HUES48 (cell line): ENCODE data around the gene ARHGAP18.

Source experiments
- H3K27ac ChIP-seq: one replicate; pipeline ENCODE4 v1.7.0; 2013; ENCODE audit warnings: low read depth, low read length, inconsistent platforms
- H3K27me3 ChIP-seq: 2 replicates; pipeline ENCODE4 v1.6.1; 2013; ENCODE audit warnings: mild to moderate bottlenecking, low read length; ENCODE audit not compliant: control insufficient read depth, insufficient read depth
- H3K36me3 ChIP-seq: 2 replicates; pipeline ENCODE4 v1.6.1; 2013; ENCODE audit warnings: low read length; ENCODE audit not compliant: control insufficient read depth, insufficient read depth
- H3K4me1 ChIP-seq: 2 replicates; pipeline ENCODE4 v1.6.1; 2013; ENCODE audit warnings: mild to moderate bottlenecking, low read length; ENCODE audit not compliant: control insufficient read depth, insufficient read depth
- H3K4me3 ChIP-seq: 2 replicates; pipeline ENCODE4 v1.5.1; 2013; ENCODE audit warnings: mild to moderate bottlenecking, low read depth, low read length
- H3K9ac ChIP-seq: 2 replicates; pipeline ENCODE4 v1.6.1; 2013; ENCODE audit warnings: mild to moderate bottlenecking, low read depth, low read length, moderate library complexity
- H3K9me3 ChIP-seq: 2 replicates; pipeline ENCODE4 v1.6.1; 2013; ENCODE audit warnings: low read length; ENCODE audit not compliant: control insufficient read depth, insufficient read depth

ARHGAP18 gene

DNA sequence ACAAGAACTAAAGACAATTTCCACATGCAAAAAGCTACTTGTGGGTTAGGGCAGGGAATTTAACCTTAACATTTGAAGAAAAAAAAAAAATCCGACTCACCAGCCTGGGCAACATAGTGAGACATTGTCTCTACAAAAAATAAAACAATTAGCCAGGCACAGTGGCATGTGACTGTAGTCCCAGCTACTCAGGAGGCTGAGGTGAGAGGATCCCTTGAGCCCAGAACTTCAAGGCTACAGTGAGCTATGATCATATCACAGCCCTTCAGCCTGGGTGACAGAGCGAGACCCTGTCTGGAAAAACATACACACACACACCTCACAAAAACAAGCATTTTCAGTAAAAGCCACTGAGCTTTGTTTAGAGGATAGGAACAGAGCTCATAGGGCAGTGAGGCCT lies 56.2 kb downstream of the ARHGAP18 start:
- H3K27ac ChIP-seq, result no peak overlapping the region
- no peak overlapping the region for H3K9ac ChIP-seq
- H3K9me3 ChIP-seq, result no peaks in the 10 kb centered on the region
- H3K27me3 ChIP-seq, result no peaks in the 10 kb centered on the region
- no peak overlapping the region for H3K4me3 ChIP-seq
- H3K36me3 ChIP-seq, result no peaks in the 10 kb centered on the region
- no peaks in the 10 kb centered on the region; the same call in 1 of the 2 replicates for H3K4me1 ChIP-seq

GRCh38 chr6:129653229-129653628 lies 56.7 kb downstream of the ARHGAP18 start:
- Histone ChIP-seq H3K4me3 (no peak overlapping the region), H3K36me3 (no peaks in the 10 kb centered on the region), H3K9me3 (no peaks in the 10 kb centered on the region), H3K4me1 (no peaks in the 10 kb centered on the region; the same call in 1 of the 2 replicates), H3K9ac (no peak overlapping the region), H3K27me3 (no peaks in the 10 kb centered on the region), H3K27ac (no peak overlapping the region)

DNA sequence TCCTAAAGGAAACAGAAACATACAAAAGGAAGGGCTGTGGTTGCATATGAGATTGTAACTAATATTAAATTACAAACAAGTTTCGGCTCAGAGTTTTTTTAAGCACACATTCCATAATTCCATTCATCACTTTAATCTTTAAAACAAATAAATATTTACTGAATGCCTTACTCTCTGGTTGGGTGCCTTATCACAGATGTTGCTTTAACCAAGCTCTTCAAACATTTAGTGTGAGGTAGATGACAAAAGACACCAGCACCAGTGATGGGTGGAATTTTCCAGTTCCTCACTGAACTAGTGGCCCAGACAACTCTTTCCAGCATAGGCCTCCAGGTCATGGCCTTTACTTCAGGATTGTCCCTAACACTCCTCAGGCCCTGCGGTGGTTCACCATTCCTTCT lies 58.7 kb downstream of the ARHGAP18 start:
- H3K4me3 ChIP-seq, result no peak overlapping the region
- H3K9ac ChIP-seq, result no peak overlapping the region
- no peaks in the 10 kb centered on the region for H3K36me3 ChIP-seq
- H3K4me1 ChIP-seq, result peaks cover 2% of the 10 kb centered on the region; the same call in 1 of the 2 replicates
- H3K27me3 ChIP-seq, result no peaks in the 10 kb centered on the region
- H3K27ac ChIP-seq, result no peak overlapping the region
- no peaks in the 10 kb centered on the region for H3K9me3 ChIP-seq

GRCh38 chr6:129648819-129649491 lies 61.0 kb downstream of the ARHGAP18 start:
- Histone ChIP-seq H3K36me3 (no peaks in the 10 kb centered on the region), H3K27ac (no peak overlapping the region), H3K9me3 (no peaks in the 10 kb centered on the region), H3K4me1 (peaks cover 21% of the 10 kb centered on the region), H3K27me3 (no peaks in the 10 kb centered on the region), H3K4me3 (no peak overlapping the region), H3K9ac (no peak overlapping the region)

DNA sequence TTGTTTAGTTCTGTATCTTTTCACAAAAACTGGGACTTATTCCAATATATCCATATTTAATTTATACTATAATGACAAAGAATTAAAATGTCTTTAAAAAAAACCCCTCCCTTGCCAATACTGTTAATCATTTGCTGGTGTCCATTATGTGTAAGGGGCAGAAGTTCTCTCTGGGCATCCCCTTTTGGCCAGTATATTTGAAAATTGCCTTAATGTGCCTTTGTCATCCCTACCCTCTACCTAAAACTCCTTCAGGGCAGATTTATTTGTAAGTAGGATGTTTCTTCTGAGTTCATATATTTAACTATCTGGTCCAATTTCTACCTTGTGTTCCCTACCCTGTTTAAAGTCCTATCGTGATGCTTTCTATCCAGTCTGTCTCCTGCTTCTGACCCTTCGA lies 62.9 kb downstream of the ARHGAP18 start:
- no peak overlapping the region for H3K27ac ChIP-seq
- H3K9ac ChIP-seq, result no peak overlapping the region
- peaks cover 30% of the 10 kb centered on the region for H3K4me1 ChIP-seq
- H3K4me3 ChIP-seq, result no peak overlapping the region
- H3K36me3 ChIP-seq, result no peaks in the 10 kb centered on the region
- no peaks in the 10 kb centered on the region for H3K9me3 ChIP-seq
- no peaks in the 10 kb centered on the region for H3K27me3 ChIP-seq

DNA sequence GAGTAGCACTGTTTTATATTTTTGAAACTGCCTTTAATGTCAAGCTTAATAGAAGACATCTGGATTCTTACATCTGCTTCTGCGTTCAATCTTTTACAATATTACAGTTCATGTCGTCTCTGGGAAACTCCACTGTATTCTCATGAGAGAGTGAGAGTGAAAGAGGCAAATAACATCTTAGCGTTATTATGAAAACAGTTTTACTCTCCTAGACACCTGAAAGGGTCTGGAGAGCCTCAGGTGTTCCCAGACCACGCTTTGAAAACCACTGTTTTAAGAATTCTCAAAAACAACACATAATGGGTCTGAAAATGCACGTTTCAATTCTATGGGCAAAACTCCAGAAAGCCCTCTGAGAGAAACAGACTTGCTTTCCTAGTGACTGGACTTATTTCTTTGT lies 63.3 kb downstream of the ARHGAP18 start:
- Histone ChIP-seq H3K4me3 (no peak overlapping the region), H3K4me1 (peaks cover 30% of the 10 kb centered on the region), H3K27ac (no peak overlapping the region), H3K9me3 (no peaks in the 10 kb centered on the region), H3K36me3 (no peaks in the 10 kb centered on the region), H3K9ac (no peak overlapping the region), H3K27me3 (no peaks in the 10 kb centered on the region)

DNA sequence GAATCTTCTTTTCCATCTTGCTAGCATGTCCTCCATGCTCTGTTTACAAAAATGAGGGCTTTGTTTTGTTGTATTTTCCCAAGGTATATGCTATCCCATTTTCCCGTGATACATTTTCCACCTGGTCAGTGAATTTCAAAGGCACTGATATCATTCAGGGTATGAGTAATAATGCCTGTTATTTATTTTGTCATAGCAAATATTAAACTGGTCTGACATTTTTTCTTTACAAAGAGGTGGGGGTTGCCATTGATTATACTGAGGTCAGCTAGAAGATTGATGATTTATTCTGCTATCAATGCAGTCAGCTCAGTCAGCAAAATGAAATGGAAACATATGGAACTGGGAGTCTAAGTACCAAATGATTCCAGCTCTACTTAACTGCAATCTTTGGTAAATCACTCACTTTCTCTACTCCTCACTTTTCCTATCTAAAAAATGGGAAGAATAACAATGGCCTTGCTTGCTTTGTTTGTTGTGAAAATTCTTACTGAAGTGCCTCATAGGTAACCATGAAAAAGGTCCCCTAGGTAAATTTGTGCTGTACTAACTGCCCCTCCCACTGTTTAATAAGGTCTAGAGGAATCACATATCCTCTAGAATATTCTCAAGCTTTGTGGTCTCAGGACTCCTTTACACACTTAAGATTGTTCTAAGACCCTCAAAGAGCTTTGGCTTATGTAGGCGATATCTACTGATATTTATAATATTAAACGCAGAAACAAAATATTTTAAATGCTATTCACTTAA lies 64.0 kb downstream of the ARHGAP18 start:
- Histone ChIP-seq H3K4me1 (peaks cover 30% of the 10 kb centered on the region), H3K4me3 (no peak overlapping the region), H3K36me3 (no peaks in the 10 kb centered on the region), H3K27me3 (no peaks in the 10 kb centered on the region), H3K27ac (no peak overlapping the region), H3K9me3 (no peaks in the 10 kb centered on the region), H3K9ac (no peak overlapping the region)

DNA sequence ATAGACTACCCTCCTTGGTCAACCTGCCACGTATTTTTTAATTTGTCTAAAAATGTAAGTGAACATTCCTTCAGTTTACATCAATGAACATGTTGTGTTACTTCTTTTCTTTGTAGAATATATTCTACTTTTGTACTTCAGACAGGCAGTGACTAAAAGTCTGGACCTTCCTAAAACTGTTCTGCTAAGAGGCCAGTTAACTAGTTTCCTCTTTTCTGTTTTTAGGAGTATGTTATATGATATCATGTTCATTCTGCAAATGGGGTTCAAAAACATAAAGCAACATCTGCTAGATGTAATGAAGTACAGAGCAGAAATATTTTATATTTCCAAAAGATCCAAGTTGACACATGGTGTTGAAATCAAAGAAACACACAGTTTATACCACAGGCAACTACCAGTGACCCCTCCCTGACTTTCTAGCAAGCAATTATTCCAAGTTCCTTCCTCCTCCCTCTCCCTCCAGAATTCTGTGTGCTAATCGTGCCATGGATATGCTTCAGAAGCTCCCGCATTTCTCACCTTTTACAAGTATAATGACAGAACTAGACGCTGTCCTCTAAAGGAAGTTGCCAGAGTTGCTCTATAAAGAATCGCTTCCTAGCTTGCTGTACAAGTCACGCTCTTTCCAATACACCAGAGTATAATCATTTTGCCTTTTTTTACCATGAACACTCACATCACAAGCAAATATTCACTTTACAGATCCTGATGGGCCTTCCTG lies 64.7 kb downstream of the ARHGAP18 start:
- Histone ChIP-seq H3K36me3 (no peaks in the 10 kb centered on the region), H3K9me3 (no peaks in the 10 kb centered on the region), H3K4me3 (no peak overlapping the region), H3K9ac (no peak overlapping the region), H3K4me1 (peaks cover 30% of the 10 kb centered on the region), H3K27ac (no peak overlapping the region), H3K27me3 (no peaks in the 10 kb centered on the region)

DNA sequence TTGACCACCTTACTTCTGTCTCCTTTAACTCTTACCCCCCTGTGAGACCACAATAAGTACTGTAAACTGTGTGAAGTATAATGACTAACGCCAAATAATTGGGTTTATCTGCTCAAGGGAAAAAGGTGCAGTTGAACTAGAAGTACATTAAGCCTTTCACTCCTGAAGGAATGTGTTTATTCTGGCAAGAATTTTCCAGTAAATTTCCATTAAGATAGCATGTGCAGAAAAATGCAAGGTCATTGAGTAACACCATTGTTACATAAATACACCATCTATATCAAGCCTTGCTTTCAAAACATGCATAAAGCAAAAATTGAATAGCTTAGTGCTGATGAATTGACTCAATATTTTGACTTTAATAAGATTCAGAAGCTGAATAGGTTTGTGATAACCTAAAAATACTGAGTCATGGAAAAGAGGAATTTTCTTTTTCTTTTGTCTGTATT lies 65.4 kb downstream of the ARHGAP18 start:
- no peaks in the 10 kb centered on the region for H3K9me3 ChIP-seq
- H3K36me3 ChIP-seq, result no peaks in the 10 kb centered on the region
- no peak overlapping the region for H3K9ac ChIP-seq
- H3K27ac ChIP-seq, result peak overlapping the region; percentile 42
- no peak overlapping the region for H3K4me3 ChIP-seq
- H3K4me1 ChIP-seq, result peaks cover 30% of the 10 kb centered on the region
- H3K27me3 ChIP-seq, result no peaks in the 10 kb centered on the region

DNA sequence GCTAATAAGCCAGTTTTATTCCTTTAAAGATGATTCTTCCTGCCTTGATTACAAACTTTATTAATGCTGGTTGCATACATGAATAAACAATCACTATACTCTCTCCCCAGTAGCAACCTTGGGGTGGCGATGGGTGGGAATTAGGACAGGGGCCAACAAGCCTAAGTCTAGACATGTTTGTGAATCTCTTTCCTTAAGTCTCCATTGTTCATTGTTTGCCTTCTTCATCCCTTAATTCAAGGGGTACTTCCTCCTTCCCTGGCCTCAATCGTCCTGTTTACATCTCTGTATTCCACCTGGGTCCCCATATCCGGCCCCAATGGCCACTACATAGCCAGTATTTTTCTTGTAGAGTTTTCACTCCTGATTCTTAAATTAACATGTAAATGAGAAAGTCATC lies 66.0 kb downstream of the ARHGAP18 start:
- Histone ChIP-seq H3K27ac (peak overlapping the region; percentile 45), H3K4me3 (no peak overlapping the region), H3K9ac (no peak overlapping the region), H3K27me3 (no peaks in the 10 kb centered on the region), H3K9me3 (no peaks in the 10 kb centered on the region), H3K36me3 (no peaks in the 10 kb centered on the region), H3K4me1 (peaks cover 30% of the 10 kb centered on the region)

DNA sequence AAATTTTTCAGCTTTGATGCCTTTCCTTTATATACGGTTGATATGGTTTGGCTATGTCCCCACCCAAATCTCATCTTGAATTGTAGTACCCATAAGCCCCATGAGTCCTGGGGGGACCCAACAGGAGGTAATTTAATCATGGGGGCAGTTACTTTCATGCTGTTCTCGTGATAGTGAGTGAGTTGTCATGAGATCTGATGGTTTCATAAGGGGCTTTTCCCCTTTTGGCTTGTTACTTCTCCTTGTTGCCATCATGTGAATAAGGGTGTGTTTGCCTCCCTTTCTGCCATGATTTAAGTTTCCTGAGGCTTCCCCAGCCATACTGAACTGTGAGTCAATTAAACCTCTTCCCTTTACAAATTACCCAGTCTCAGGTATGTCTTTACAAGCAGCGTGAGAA lies 66.8 kb downstream of the ARHGAP18 start:
- no peak overlapping the region for H3K9ac ChIP-seq

More for the DNA sequence above, 66.8 kb downstream of the ARHGAP18 start:
- H3K27me3 ChIP-seq, result no peaks in the 10 kb centered on the region
- peaks cover 30% of the 10 kb centered on the region for H3K4me1 ChIP-seq
- H3K27ac ChIP-seq, result no peak overlapping the region
- no peak overlapping the region for H3K4me3 ChIP-seq
- no peaks in the 10 kb centered on the region for H3K36me3 ChIP-seq
- H3K9me3 ChIP-seq, result no peaks in the 10 kb centered on the region
